ENCODE results near the gene WNT11. TPM values are rescaled to one million over a fixed set of nuclear protein-coding genes. Genes with fewer than 3 reads are reported as not detected.
A peak's percentile ranks its signal among the peaks of the same experiment; 100 is the strongest.

Gene WNT11
- total and polyA plus RNA-seq, 2 donors from 2014 or later: 0.80 to 2.2 TPM

DNA sequence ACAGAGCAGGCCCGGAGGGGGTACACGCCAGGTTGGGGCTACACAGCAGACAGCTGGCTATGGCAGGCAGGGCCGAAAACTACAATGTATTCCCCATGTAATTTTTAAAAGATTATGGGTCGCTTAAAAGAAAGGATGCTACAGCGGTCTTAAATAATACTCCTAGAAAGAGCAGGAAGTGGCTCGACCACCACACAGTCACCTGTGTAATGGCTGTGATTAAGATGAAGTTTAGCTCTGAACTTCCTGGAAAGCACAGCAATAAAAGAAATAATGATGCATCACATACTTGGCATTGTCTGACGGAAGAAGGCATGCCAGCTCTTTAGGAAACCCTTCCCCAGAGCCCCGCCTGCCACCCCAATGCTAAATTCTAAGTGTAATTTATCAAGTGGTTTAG is 32.6 kb downstream of the WNT11 start:
- no peak for FAIRE-seq
- intact Hi-C loops (cut with DNase I): no loop called here
- no peaks in the 10 kb centered on the region for H3K4me1 ChIP-seq (ENCODE audit: control insufficient read depth in 2 of 3, insufficient read depth in 2 of 3, low read depth in 1 of 3, low read length in 3 of 3)

DNA sequence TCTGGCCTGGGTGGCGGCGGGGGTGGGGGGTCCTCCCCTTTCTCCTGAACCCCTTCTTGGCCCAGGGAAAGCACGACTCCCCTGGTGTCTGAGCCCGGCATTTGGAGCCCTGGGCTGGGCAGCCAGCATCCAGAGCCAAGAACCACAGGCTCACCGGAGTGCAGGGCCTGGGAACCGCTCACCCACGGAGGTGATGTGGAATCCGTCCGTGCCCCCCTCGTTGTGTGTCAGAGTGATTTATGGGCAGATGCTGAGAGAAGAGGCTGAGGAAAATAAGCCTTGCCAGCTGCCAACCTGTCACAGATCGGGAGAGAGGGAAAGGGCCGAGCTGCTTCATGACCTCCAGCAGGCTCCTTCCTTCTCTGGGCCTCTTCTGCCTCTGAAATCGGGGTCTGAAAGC is 33.7 kb downstream of the WNT11 start:
- FAIRE-seq (no peak), DNase-seq (peak in 3 of 5 donors; percentile 63 to 79 (median 65))
- no peak overlapping the region for H3K9ac ChIP-seq (ENCODE audit: low read length in 3 of 3)
- no peaks in the 10 kb centered on the region for H3K4me1 ChIP-seq (ENCODE audit: control insufficient read depth in 2 of 3, insufficient read depth in 2 of 3, low read depth in 1 of 3, low read length in 3 of 3)
- intact Hi-C loops (cut with DNase I): no loop called here
- H3K9me3 ChIP-seq (ENCODE audit: control insufficient read depth in 2 of 3, insufficient read depth in 1 of 3, low read length in 3 of 3): no peaks in the 10 kb centered on the region
- TF ChIP-seq, protein P1, sequence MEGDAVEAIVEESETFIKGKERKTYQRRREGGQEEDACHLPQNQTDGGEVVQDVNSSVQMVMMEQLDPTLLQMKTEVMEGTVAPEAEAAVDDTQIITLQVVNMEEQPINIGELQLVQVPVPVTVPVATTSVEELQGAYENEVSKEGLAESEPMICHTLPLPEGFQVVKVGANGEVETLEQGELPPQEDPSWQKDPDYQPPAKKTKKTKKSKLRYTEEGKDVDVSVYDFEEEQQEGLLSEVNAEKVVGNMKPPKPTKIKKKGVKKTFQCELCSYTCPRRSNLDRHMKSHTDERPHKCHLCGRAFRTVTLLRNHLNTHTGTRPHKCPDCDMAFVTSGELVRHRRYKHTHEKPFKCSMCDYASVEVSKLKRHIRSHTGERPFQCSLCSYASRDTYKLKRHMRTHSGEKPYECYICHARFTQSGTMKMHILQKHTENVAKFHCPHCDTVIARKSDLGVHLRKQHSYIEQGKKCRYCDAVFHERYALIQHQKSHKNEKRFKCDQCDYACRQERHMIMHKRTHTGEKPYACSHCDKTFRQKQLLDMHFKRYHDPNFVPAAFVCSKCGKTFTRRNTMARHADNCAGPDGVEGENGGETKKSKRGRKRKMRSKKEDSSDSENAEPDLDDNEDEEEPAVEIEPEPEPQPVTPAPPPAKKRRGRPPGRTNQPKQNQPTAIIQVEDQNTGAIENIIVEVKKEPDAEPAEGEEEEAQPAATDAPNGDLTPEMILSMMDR (IDR thresholded peaks at IDR 0.05; ENCODE audit: borderline replicate concordance, extremely low read depth, insufficient read depth): no peak
- H3K4me3 ChIP-seq (ENCODE audit: low read length in 3 of 3): no peak overlapping the region
- H3K27ac ChIP-seq (ENCODE audit: low read depth in 2 of 2, low read length in 2 of 2): no peak overlapping the region
- no peaks in the 10 kb centered on the region for H3K27me3 ChIP-seq (ENCODE audit: control insufficient read depth, insufficient read depth, low read length)
- H3K36me3 ChIP-seq (ENCODE audit: control insufficient read depth in 2 of 3, insufficient read depth in 3 of 3, low read length in 3 of 3): no peaks in the 10 kb centered on the region

More for the DNA sequence above, 32.6 kb downstream of the WNT11 start:
- H3K36me3 ChIP-seq (ENCODE audit: control insufficient read depth in 2 of 3, insufficient read depth in 3 of 3, low read length in 3 of 3): no peaks in the 10 kb centered on the region
- no peak overlapping the region for H3K27ac ChIP-seq (ENCODE audit: low read depth in 2 of 2, low read length in 2 of 2)
- H3K4me3 ChIP-seq (ENCODE audit: low read length in 3 of 3): no peak overlapping the region
- no peak for DNase-seq
- H3K27me3 ChIP-seq (ENCODE audit: control insufficient read depth, insufficient read depth, low read length): no peaks in the 10 kb centered on the region
- no peak overlapping the region for H3K9ac ChIP-seq (ENCODE audit: low read length in 3 of 3)
- no peaks in the 10 kb centered on the region for H3K9me3 ChIP-seq (ENCODE audit: control insufficient read depth in 2 of 3, insufficient read depth in 1 of 3, low read length in 3 of 3)
- TF ChIP-seq, protein P1 (IDR thresholded peaks at IDR 0.05; ENCODE audit: borderline replicate concordance, extremely low read depth, insufficient read depth): no peak

DNA sequence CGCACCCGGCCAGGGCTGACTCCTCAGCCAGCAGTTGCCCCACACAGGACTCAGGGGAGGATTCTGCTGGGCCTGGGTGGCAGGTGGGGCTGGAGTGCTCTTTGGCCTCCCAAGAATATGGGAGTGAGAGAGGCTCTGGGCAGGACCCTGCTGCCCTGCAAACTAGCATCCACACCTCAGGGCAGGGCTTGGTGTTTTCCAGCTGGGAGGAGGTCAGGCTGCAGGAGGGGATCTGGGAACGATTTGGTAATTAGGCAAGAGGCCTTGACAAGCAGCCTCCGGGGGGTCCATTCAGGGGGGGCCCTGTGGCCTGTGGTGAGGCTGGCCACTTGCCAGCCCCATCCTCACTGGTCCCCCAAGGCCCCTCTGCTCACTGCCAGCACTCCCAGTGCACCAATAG is 35.8 kb downstream of the WNT11 start:
- DNase-seq: no peak
- Histone ChIP-seq H3K27me3 (ENCODE audit: control insufficient read depth, insufficient read depth, low read length) (no peaks in the 10 kb centered on the region), H3K27ac (ENCODE audit: low read depth in 2 of 2, low read length in 2 of 2) (no peak overlapping the region), H3K9ac (ENCODE audit: low read length in 3 of 3) (no peak overlapping the region), H3K4me3 (ENCODE audit: low read length in 3 of 3) (no peak overlapping the region), H3K4me1 (ENCODE audit: control insufficient read depth in 2 of 3, insufficient read depth in 2 of 3, low read depth in 1 of 3, low read length in 3 of 3) (no peaks in the 10 kb centered on the region), H3K9me3 (ENCODE audit: control insufficient read depth in 2 of 3, insufficient read depth in 1 of 3, low read length in 3 of 3) (no peaks in the 10 kb centered on the region), H3K36me3 (ENCODE audit: control insufficient read depth in 2 of 3, insufficient read depth in 3 of 3, low read length in 3 of 3) (no peaks in the 10 kb centered on the region)
- no peak for FAIRE-seq
- intact Hi-C loops (cut with DNase I): no loop called here
- TF ChIP-seq, protein P1 (IDR thresholded peaks at IDR 0.05; ENCODE audit: borderline replicate concordance, extremely low read depth, insufficient read depth): no peak

DNA sequence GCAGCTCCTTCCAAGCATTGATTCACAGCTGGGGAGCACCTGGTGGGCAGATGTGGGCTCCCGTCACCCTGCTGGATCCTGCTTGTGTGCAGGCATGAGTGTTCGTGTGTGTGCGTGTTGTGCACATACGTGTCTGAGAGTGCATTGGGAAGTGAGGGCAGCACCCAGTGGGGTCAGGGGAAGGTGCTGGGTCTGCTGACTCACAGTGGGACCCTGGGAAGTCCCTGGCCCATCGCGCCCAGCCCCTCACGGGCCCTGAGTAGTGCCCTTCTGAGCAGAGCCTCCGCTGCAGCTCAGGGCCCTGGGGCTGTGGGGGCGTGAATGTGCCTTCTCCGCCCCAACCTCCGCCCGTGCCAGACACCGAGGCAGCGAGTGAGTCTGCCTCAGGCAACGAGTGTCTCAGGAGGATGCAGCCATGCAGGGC is 36.8 kb downstream of the WNT11 start:
- DNase-seq: peak in 3 of 5 donors; percentile 33 to 55 (median 37)
- Histone ChIP-seq H3K9me3 (ENCODE audit: control insufficient read depth in 2 of 3, insufficient read depth in 1 of 3, low read length in 3 of 3) (no peaks in the 10 kb centered on the region), H3K4me1 (ENCODE audit: control insufficient read depth in 2 of 3, insufficient read depth in 2 of 3, low read depth in 1 of 3, low read length in 3 of 3) (no peaks in the 10 kb centered on the region), H3K9ac (ENCODE audit: low read length in 3 of 3) (no peak overlapping the region), H3K27ac (ENCODE audit: low read depth in 2 of 2, low read length in 2 of 2) (no peak overlapping the region), H3K36me3 (ENCODE audit: control insufficient read depth in 2 of 3, insufficient read depth in 3 of 3, low read length in 3 of 3) (no peaks in the 10 kb centered on the region), H3K4me3 (ENCODE audit: low read length in 3 of 3) (no peak overlapping the region), H3K27me3 (ENCODE audit: control insufficient read depth, insufficient read depth, low read length) (no peaks in the 10 kb centered on the region)
- TF ChIP-seq, protein P1 (IDR thresholded peaks at IDR 0.05; ENCODE audit: borderline replicate concordance, extremely low read depth, insufficient read depth): no peak
- intact Hi-C loops (cut with DNase I): no loop called here
- FAIRE-seq: no peak
